ENCODE results near the gene CAMK4. TPM values are rescaled to one million over a fixed set of nuclear protein-coding genes. Genes with fewer than 3 reads are reported as not detected.
"Not testable (repeated sequence)": the region's sequence is repeated elsewhere in the genome, so short reads cannot be mapped to it uniquely, and the experiment has no call there.

Gene CAMK4
- total RNA-seq, 4 donors from 2014 or later = 0.26 to 33.9 (median 2.0) TPM

DNA sequence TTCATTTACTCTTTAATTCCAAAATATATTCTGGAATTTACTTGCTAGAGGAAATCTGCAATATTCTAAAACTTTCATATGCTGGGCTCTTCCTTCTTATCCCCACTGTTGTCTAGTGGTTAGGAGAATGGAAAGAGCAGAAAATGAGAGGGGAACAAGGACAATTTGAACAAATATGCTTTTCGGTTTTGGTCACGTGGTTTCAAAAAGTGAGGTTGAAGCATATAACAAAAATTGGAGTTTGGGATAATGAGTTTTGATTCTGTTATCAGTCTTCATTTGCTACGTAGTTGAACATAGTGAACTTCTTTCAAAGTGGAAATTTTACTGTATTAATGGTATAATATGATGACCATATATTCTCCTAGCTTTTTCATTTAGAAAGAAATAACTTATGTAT, 71.5 kb downstream of the CAMK4 start:
- Histone ChIP-seq H3K4me1 (no peaks in the 10 kb centered on the region), H3K27ac (no peak overlapping the region), H3K4me3 (no peak overlapping the region), H3K36me3 (no peaks in the 10 kb centered on the region), H3K27me3 (no peaks in the 10 kb centered on the region), H3K9me3 (no peaks in the 10 kb centered on the region)
- DNase-seq = no peak
- TF ChIP-seq, protein P1, sequence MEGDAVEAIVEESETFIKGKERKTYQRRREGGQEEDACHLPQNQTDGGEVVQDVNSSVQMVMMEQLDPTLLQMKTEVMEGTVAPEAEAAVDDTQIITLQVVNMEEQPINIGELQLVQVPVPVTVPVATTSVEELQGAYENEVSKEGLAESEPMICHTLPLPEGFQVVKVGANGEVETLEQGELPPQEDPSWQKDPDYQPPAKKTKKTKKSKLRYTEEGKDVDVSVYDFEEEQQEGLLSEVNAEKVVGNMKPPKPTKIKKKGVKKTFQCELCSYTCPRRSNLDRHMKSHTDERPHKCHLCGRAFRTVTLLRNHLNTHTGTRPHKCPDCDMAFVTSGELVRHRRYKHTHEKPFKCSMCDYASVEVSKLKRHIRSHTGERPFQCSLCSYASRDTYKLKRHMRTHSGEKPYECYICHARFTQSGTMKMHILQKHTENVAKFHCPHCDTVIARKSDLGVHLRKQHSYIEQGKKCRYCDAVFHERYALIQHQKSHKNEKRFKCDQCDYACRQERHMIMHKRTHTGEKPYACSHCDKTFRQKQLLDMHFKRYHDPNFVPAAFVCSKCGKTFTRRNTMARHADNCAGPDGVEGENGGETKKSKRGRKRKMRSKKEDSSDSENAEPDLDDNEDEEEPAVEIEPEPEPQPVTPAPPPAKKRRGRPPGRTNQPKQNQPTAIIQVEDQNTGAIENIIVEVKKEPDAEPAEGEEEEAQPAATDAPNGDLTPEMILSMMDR (IDR thresholded peaks at IDR 0.05) = no peak
- no peak for TF ChIP-seq POLR2A (IDR thresholded peaks at IDR 0.05)
- intact Hi-C loops (cut with DNase I; ENCODE audit: low total_unique reads) = no loop called here

DNA sequence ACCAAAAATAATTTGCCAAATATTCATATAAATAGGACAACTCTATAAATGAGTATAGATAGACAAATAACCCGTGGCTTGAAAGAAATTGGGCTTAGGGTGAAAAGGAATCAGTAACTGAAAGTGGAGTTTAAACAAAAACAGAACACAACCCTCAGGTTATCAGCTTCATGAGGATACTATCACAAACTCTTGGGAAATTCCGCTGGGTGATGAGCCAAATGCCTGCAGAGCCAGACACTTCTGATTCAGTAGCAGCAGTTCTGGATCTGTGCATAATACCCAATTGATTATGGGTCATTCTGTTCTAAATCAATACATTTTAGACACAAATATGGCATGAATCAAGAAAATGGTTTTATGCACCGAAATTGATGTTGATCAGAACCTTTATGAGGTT, 72.4 kb downstream of the CAMK4 start:
- no peak overlapping the region for H3K4me3 ChIP-seq
- TF ChIP-seq POLR2A (IDR thresholded peaks at IDR 0.05) = no peak
- TF ChIP-seq, protein P1 (IDR thresholded peaks at IDR 0.05) = no peak
- H3K4me1 ChIP-seq = no peaks in the 10 kb centered on the region
- no peak for DNase-seq
- H3K9me3 ChIP-seq = no peaks in the 10 kb centered on the region
- H3K27me3 ChIP-seq = no peaks in the 10 kb centered on the region
- H3K36me3 ChIP-seq = no peaks in the 10 kb centered on the region
- intact Hi-C loops (cut with DNase I; ENCODE audit: low total_unique reads) = no loop called here
- H3K27ac ChIP-seq = no peak overlapping the region

DNA sequence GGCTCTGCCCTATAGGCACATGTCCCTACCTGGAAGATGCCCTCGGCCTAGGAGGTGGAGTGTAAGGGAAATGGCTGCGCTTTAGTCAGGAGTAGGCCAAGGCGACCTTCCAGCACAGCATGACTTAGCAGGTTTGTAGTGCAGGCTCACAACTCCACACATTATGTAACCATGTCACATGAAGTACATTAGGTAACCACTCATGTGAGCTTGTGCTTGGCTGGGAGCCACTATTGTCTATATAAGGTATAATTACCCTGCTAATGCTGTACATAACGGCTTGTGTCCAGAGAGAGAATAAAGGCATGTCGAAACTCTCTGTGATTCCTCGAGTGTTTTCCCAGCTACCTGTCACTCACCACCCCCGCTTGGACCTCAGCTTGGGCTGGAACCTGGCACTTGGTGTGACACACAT, 74.9 kb downstream of the CAMK4 start:
- Histone ChIP-seq H3K4me3 (no peak overlapping the region), H3K27ac (no peak overlapping the region), H3K4me1 (no peaks in the 10 kb centered on the region), H3K27me3 (no peaks in the 10 kb centered on the region), H3K36me3 (no peaks in the 10 kb centered on the region), H3K9me3 (no peaks in the 10 kb centered on the region)
- TF ChIP-seq, protein P1 (IDR thresholded peaks at IDR 0.05) = no peak
- TF ChIP-seq POLR2A (IDR thresholded peaks at IDR 0.05) = no peak
- DNase-seq = no peak
- intact Hi-C loops (cut with DNase I; ENCODE audit: low total_unique reads) = no loop called here

DNA sequence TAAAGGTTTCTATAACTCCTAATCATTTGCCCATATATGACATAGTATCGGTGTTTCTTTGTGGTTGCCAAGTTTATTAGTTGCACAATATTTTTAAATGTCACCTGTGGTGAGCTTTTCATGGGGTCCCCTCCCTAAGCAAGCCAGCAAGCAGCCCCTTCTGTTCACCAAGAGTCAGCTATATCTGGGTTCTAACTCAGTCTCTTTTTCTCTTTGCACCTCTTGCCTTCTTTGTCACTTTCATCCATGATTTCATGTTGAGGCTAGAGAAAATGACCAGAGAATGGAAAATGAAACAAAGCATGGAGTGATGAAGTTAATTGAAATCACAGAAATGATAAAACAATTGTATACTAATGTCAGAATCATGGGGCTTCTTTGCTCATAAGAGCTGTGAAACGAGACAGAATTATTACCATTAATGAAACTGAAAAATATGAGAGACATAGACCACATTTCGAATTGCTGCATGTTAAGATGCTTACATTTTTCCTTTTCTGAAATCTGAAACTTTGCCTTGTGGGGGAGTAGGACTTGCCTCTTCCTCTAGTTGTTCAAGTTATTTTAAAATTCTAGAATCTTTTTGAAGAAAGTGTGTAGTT, 75.7 kb downstream of the CAMK4 start:
- Histone ChIP-seq H3K27me3 (no peaks in the 10 kb centered on the region), H3K4me3 (no peak overlapping the region), H3K36me3 (no peaks in the 10 kb centered on the region), H3K9me3 (no peaks in the 10 kb centered on the region), H3K4me1 (no peaks in the 10 kb centered on the region), H3K27ac (no peak overlapping the region)
- intact Hi-C loops (cut with DNase I; ENCODE audit: low total_unique reads) = no loop called here
- no peak for TF ChIP-seq POLR2A (IDR thresholded peaks at IDR 0.05)
- TF ChIP-seq, protein P1 (IDR thresholded peaks at IDR 0.05) = no peak
- DNase-seq = no peak

DNA sequence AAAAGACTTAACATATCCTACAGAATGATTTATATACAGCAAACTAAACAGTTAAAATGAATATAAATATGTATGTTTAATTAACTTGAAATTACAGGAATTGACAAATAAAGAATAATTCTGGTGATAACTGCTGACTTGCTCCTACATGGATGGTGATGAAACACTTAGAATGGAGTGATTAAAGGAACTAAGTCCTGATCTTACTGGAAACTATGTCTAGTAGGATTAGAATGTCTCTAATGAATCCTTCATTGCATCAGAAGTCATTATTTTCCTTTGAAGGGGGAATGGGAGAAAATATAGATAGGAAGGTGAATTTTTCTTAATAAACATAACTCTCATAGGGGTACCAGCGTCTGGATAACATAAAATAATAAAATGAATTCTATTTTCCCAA, 77.1 kb downstream of the CAMK4 start:
- Histone ChIP-seq H3K27ac (no peak overlapping the region), H3K9me3 (no peaks in the 10 kb centered on the region), H3K27me3 (no peaks in the 10 kb centered on the region), H3K4me3 (no peak overlapping the region), H3K4me1 (no peaks in the 10 kb centered on the region), H3K36me3 (no peaks in the 10 kb centered on the region)
- intact Hi-C loops (cut with DNase I; ENCODE audit: low total_unique reads) = no loop called here
- DNase-seq = no peak
- no peak for TF ChIP-seq POLR2A (IDR thresholded peaks at IDR 0.05)
- TF ChIP-seq, protein P1 (IDR thresholded peaks at IDR 0.05) = no peak

DNA sequence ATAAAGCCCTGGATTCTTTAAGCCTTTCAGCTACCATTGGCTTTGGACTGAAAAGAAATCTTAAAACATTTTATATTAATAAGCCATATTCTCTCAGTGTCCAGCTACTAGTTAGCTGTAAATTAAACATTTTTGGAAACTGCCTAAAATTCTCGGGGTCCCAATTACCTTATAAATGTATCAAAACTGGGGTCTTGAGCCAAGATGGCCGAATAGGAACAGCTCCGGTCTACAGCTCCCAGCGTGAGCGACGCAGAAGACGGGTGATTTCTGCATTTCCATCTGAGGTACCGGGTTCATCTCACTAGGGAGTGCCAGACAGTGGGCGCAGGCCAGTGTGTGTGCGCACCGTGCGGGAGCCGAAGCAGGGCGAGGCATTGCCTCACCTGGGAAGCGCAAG, 77.9 kb downstream of the CAMK4 start:
- intact Hi-C loops (cut with DNase I; ENCODE audit: low total_unique reads); H3K4me1 ChIP-seq; DNase-seq; H3K9me3 ChIP-seq; H3K36me3 ChIP-seq; H3K27me3 ChIP-seq; H3K27ac ChIP-seq; H3K4me3 ChIP-seq: not testable (repeated sequence)

All from uterus (tissue), 4 donors.